Adrenal gland (tissue), 12 donors: ENCODE data around the gene SOBP. TPM values are rescaled to one million over a fixed set of nuclear protein-coding genes. Genes with fewer than 3 reads are reported as not detected.

Source experiments
- DNase-seq, 7 donors: peaks; one replicate each; pipeline ENCODE4 v3.0.0-alpha.2; 2019 to 2020
- H3K27ac ChIP-seq, 5 donors: fragments of 200-600 bp; sonication (generic) in 4 of 5; 1 replicate in 3 of 5; 2 replicates in 2 of 5; pipeline versions ENCODE4 v1.5.1 to v1.8.0; 2016 to 2020; ENCODE audit warnings: mild to moderate bottlenecking in 1 of 5
- H3K27me3 ChIP-seq: fragments of 200-600 bp; 2 replicates; pipeline ENCODE4 v1.8.0; 2021
- H3K36me3 ChIP-seq, 2 donors: fragments of 200-600 bp; replicated peaks in 1 of 2; 1 replicate in 1 of 2; 2 replicates in 1 of 2; pipeline versions ENCODE4 v1.5.1 to v1.8.0; 2018 to 2022
- H3K4me1 ChIP-seq, 2 donors: fragments of 200-600 bp; replicated peaks in 1 of 2; 1 replicate in 1 of 2; 2 replicates in 1 of 2; pipeline versions ENCODE4 v1.5.1 to v1.8.0; 2018 to 2021
- H3K4me3 ChIP-seq, 4 donors: fragments of 200-600 bp; sonication (generic) in 3 of 4; one replicate each; pipeline ENCODE4 v1.5.1; 2016 to 2018
- H3K9me3 ChIP-seq, 3 donors: fragments of 200-600 bp; sonication (generic) in 1 of 3; replicated peaks in 1 of 3; 1 replicate in 2 of 3; 2 replicates in 1 of 3; pipeline versions ENCODE4 v1.5.1 to v1.8.0; 2016 to 2021
- CTCF ChIP-seq, 6 experiments: fragments of 450-650 bp in 4 of 6; fragments of 200-600 bp in 2 of 6; sonication (generic) in 1 of 6; IDR thresholded peaks; 1 replicate in 5 of 6; 2 replicates in 1 of 6; pipeline versions ENCODE4 v1.5.1 to v1.8.0; 2016 to 2021; ENCODE audit warnings: antibody characterized with exemption in 6 of 6, mild to moderate bottlenecking in 2 of 6, moderate library complexity in 1 of 6
- POLR2A ChIP-seq, 2 donors: fragments of 450-650 bp; IDR thresholded peaks; one replicate each; pipeline ENCODE4 v1.6.1; 2017; ENCODE audit warnings: antibody characterized with exemption in 2 of 2, mild to moderate bottlenecking in 2 of 2, moderate library complexity in 1 of 2
- WGBS, 4 donors: extraction: QIAGEN DNeasy Blood & Tissue Kit in 2 of 4; methylation state at CpG; one replicate each; pipeline versions ENCODE4 v1.1.5 to v1.1.7; 2013 to 2017; 5-methylcytosine and 5-hydroxymethylcytosine counted together
- intact Hi-C, 2 donors: fragments of 100-400 bp; cut with DNase I; formaldehyde crosslinking; loops; one replicate each; pipeline versions ENCODE4 v1.14.1 to v1.15.0; 2022 to 2023
- polyA plus RNA-seq, 3 donors: library from polyadenylated mRNA; stranded (reverse); fragments of 200-250 nt in 2 of 3; fragments of 350-450 nt in 1 of 3; fragmentation: Illumina TruSeq in 1 of 3; extraction: RNeasy Lipid Tissue Mini Kit (QIAGEN cat#74804) in 1 of 3; gene quantifications; one replicate each; pipeline ENCODE4 v1.2.3, GENCODE V29; 2013 to 2014
- total RNA-seq, 9 donors: library from RNA; depleted of rRNA in 4 of 9; stranded (reverse); fragments of >200 nt in 4 of 9; fragments of 120-200 nt in 1 of 9; fragmentation: NEBNext Ultra II Directional in 1 of 9; extraction: Animal tissue kit (Norgen Biotek cat#: 25700) in 1 of 9; gene quantifications; one replicate each; pipeline versions ENCODE4 v1.1.0 to v1.2.4, GENCODE V29; 2013 to 2023
- donor health status: healthy with polysubstance abuse.
- donor health status: Bipolar disorder and iron deficiency.
- donor health status: DM: yes; HTN: yes; CAD: no.
- donor health status: DM: no; HTN: no; CAD: no.
- donor health status: DM: no; HTN: no; CAD: no.
- donor health status: DM: yes; HTN: yes; CAD: no.

The SOBP gene
- total and polyA plus RNA-seq, 12 donors: 5.6 to 25.6 (median 12.5) TPM

- no peak for DNase-seq
- WGBS, 4 donors: 72 to 95% (median 79%) methylated on average over 1 of the region's 1 CpG
- Histone ChIP-seq H3K4me3 (no peak overlapping the region), H3K27me3 (no peaks in the 10 kb centered on the region), H3K36me3 (no peaks in the 10 kb centered on the region), H3K9me3 (no peaks in the 10 kb centered on the region), H3K4me1 (peaks cover 14 to 25% of the 10 kb centered on the region in 2 donors), H3K27ac (peak overlapping the region in 1 of 5 donors; percentile 26)
- TF ChIP-seq CTCF (IDR thresholded peaks at IDR 0.05) (no peak), POLR2A (IDR thresholded peaks at IDR 0.05) (no peak)
- intact Hi-C loops: no loop called here
These were observed 134.6 kb downstream of the SOBP start for GRCh38 chr6:107624541-107624940.

GRCh38 chr6:107625264-107625663 is 135.3 kb downstream of the SOBP start:
- no peak overlapping the region for H3K4me3 ChIP-seq
- 20 to 67% (median 32%) methylated on average over 1 of the region's 1 CpG for WGBS, 4 donors
- TF ChIP-seq CTCF (IDR thresholded peaks at IDR 0.05) (no peak), POLR2A (IDR thresholded peaks at IDR 0.05) (no peak)
- intact Hi-C loops: no loop called here
- H3K27me3 ChIP-seq: no peaks in the 10 kb centered on the region
- no peak overlapping the region for H3K27ac ChIP-seq
- H3K36me3 ChIP-seq: no peaks in the 10 kb centered on the region
- peaks cover 15 to 33% of the 10 kb centered on the region in 2 donors for H3K4me1 ChIP-seq
- H3K9me3 ChIP-seq: no peaks in the 10 kb centered on the region
- DNase-seq: no peak

GRCh38 chr6:107626645-107627044 is 136.7 kb downstream of the SOBP start:
- no peaks in the 10 kb centered on the region for H3K36me3 ChIP-seq
- TF ChIP-seq POLR2A (IDR thresholded peaks at IDR 0.05): no peak
- no peak for TF ChIP-seq CTCF (IDR thresholded peaks at IDR 0.05)
- no peak overlapping the region for H3K4me3 ChIP-seq
- H3K4me1 ChIP-seq: peaks cover 15 to 34% of the 10 kb centered on the region in 2 donors
- H3K27me3 ChIP-seq: no peaks in the 10 kb centered on the region
- peak overlapping the region in 1 of 5 donors; percentile 56 for H3K27ac ChIP-seq
- intact Hi-C loops: no loop called here
- DNase-seq: no peak
- 90 to 95% (median 91%) methylated on average over 5 of the region's 5 CpGs for WGBS, 4 donors
- H3K9me3 ChIP-seq: no peaks in the 10 kb centered on the region

GRCh38 chr6:107627969-107628368 is 138.1 kb downstream of the SOBP start:
- H3K27me3 ChIP-seq: no peaks in the 10 kb centered on the region
- H3K4me3 ChIP-seq: no peak overlapping the region
- peak overlapping the region in 2 of 5 donors; percentile 56 to 63 for H3K27ac ChIP-seq
- WGBS, 4 donors: 37 to 49% (median 44%) methylated on average over 4 of the region's 4 CpGs
- DNase-seq: no peak
- H3K36me3 ChIP-seq: no peaks in the 10 kb centered on the region
- intact Hi-C loops: no loop called here
- peaks cover 15 to 34% of the 10 kb centered on the region in 2 donors for H3K4me1 ChIP-seq
- TF ChIP-seq POLR2A (IDR thresholded peaks at IDR 0.05): no peak
- H3K9me3 ChIP-seq: no peaks in the 10 kb centered on the region

DNA sequence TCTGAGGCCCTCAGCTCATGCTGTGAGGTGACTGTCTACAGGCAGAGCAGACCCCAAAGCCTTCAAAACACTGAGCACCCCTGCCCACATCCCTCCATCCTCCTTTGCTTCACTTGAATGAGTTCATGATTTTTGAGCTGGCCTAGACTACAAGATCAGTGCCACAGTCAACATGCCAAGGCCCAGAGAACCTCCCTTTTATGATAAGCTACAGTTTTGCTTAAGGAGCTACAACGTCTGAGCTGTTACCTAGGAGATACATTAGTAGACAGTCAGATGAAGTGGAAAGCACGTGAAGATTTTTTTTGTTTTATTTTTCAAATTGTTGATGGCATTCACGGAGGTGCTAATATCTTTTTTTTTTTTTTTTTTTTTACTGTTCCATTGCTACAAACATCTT is 139.0 kb downstream of the SOBP start:
- Histone ChIP-seq H3K36me3 (no peaks in the 10 kb centered on the region), H3K4me3 (no peak overlapping the region), H3K27me3 (no peaks in the 10 kb centered on the region), H3K4me1 (peaks cover 15 to 34% of the 10 kb centered on the region in 2 donors), H3K9me3 (no peaks in the 10 kb centered on the region), H3K27ac (peak overlapping the region in 2 of 5 donors; percentile 56 to 63)
- TF ChIP-seq POLR2A (IDR thresholded peaks at IDR 0.05) (no peak), CTCF (IDR thresholded peaks at IDR 0.05) (no peak)
- DNase-seq: no peak
- WGBS, 4 donors: 42 to 61% (median 52%) methylated on average over 3 of the region's 3 CpGs
- intact Hi-C loops: no loop called here
